HG03439 (cell line): Measurements from ENCODE around the gene RBM23.

Experiments used
- ATAC-seq: cut with Tn5 transposase; IDR thresholded peaks from one replicate; pipeline ENCODE4 v1.9.1; 2021; ENCODE audit warnings: mild to moderate bottlenecking, moderate library complexity; ENCODE audit not compliant: unreplicated experiment

The RBM23 gene

GRCh38 chr14:22886500-22887259 is 32.3 kb downstream of the RBM23 start:
- ATAC-seq, result peak; percentile 58

GRCh38 chr14:22885975-22886374 is 33.0 kb downstream of the RBM23 start:
- no peak for ATAC-seq

GRCh38 chr14:22884738-22885523 is 34.0 kb downstream of the RBM23 start:
- ATAC-seq, result no peak

- ATAC-seq, result no peak
These were observed 34.7 kb downstream of the RBM23 start for GRCh38 chr14:22884076-22884737.

- no peak for ATAC-seq
These were observed 35.6 kb downstream of the RBM23 start, which contains the start of gene REM2 for GRCh38 chr14:22883173-22883976. REM2 (plus strand) TSS chr14:22883222; CDS start chr14:22883288, 66 bp downstream.

GRCh38 chr14:22882529-22883172 is 36.3 kb downstream of the RBM23 start:
- no peak for ATAC-seq

GRCh38 chr14:22882064-22882463 is 36.9 kb downstream of the RBM23 start:
- no peak for ATAC-seq

- no peak for ATAC-seq
These were observed 40.4 kb downstream of the RBM23 start for GRCh38 chr14:22878271-22879246.

- no peak for ATAC-seq
These were observed 41.9 kb downstream of the RBM23 start for GRCh38 chr14:22877000-22877501.

- no peak for ATAC-seq
These were observed 43.1 kb downstream of the RBM23 start for GRCh38 chr14:22875748-22876319.

GRCh38 chr14:22875003-22875747 is 43.8 kb downstream of the RBM23 start:
- ATAC-seq, result no peak

- no peak for ATAC-seq
These were observed 46.0 kb downstream of the RBM23 start for GRCh38 chr14:22872833-22873520.

GRCh38 chr14:22872033-22872832 is 46.7 kb downstream of the RBM23 start:
- ATAC-seq, result peak; percentile 28

- peak; percentile 81 for ATAC-seq
These were observed 47.5 kb downstream of the RBM23 start, which contains the start of gene LRP10 for GRCh38 chr14:22871224-22872032. LRP10 (plus strand) TSS chr14:22871740; CDS start chr14:22872304, 564 bp downstream.

- peak; percentile 34 for ATAC-seq
These were observed 48.1 kb downstream of the RBM23 start for GRCh38 chr14:22870811-22871223.
